Measurements from ENCODE around the gene IMMP1L.

IMMP1L gene

GRCh38 chr11:31464436-31464835 is 45.0 kb downstream of the IMMP1L start:
- DNase-seq, result no peak

GRCh38 chr11:31455177-31455576 is 54.2 kb downstream of the IMMP1L start:
- no peak for DNase-seq

- DNase-seq, result no peak
Observed at GRCh38 chr11:31450841-31451240, 58.6 kb downstream of the IMMP1L start.

GRCh38 chr11:31449040-31449439 is 60.4 kb downstream of the IMMP1L start:
- DNase-seq, result no peak

- no peak for DNase-seq
Observed at GRCh38 chr11:31445621-31446020, 63.8 kb downstream of the IMMP1L start.

GRCh38 chr11:31443802-31444201 is 65.6 kb downstream of the IMMP1L start:
- DNase-seq, result no peak

- DNase-seq, result no peak
Observed at GRCh38 chr11:31442086-31442485, 67.3 kb downstream of the IMMP1L start.

GRCh38 chr11:31441296-31441695 is 68.1 kb downstream of the IMMP1L start:
- DNase-seq, result no peak

GRCh38 chr11:31437742-31438435 is 71.5 kb downstream of the IMMP1L start:
- DNase-seq, result no peak

GRCh38 chr11:31433851-31434250 is 75.6 kb downstream of the IMMP1L start:
- no peak for DNase-seq

GRCh38 chr11:31424652-31425051 is 84.8 kb downstream of the IMMP1L start:
- no peak for DNase-seq

- DNase-seq, result no peak
Observed at GRCh38 chr11:31422703-31423102, 86.7 kb downstream of the IMMP1L start.

GRCh38 chr11:31421820-31422219 is 87.6 kb downstream of the IMMP1L start:
- no peak for DNase-seq

- DNase-seq, result no peak
Observed at GRCh38 chr11:31419669-31420068, 89.8 kb downstream of the IMMP1L start.

- no peak for DNase-seq
Observed at GRCh38 chr11:31419138-31419537, 90.3 kb downstream of the IMMP1L start.

- DNase-seq, result no peak
Observed at GRCh38 chr11:31417816-31418215, 91.6 kb downstream of the IMMP1L start.

- DNase-seq, result no peak
Observed at GRCh38 chr11:31417357-31417756, 92.1 kb downstream of the IMMP1L start.

GRCh38 chr11:31415435-31415834 is 94.0 kb downstream of the IMMP1L start:
- DNase-seq, result no peak

- no peak for DNase-seq
Observed at GRCh38 chr11:31414338-31414737, 95.1 kb downstream of the IMMP1L start.

GRCh38 chr11:31412946-31413345 is 96.5 kb downstream of the IMMP1L start:
- no peak for DNase-seq

GRCh38 chr11:31408201-31408600 is 101.2 kb downstream of the IMMP1L start:
- DNase-seq, result no peak

- DNase-seq, result no peak
Observed at GRCh38 chr11:31404614-31405013, 104.8 kb downstream of the IMMP1L start.

- no peak for DNase-seq
Observed at GRCh38 chr11:31397239-31397834, 112.1 kb downstream of the IMMP1L start.

- DNase-seq, result no peak
Observed at GRCh38 chr11:31387379-31387778, 122.0 kb downstream of the IMMP1L start.

GRCh38 chr11:31383116-31383515 is 126.3 kb downstream of the IMMP1L start:
- DNase-seq, result no peak

All from bone marrow (tissue), 2 donors.